Gastrocnemius medialis (tissue), 4 donors: ENCODE results near the gene IRF5.

Experiments used
- CTCF ChIP-seq, 5 experiments: fragments of 450-650 bp in 3 of 5; fragments of 200-600 bp in 2 of 5; sonication (generic) in 2 of 5; IDR thresholded peaks in 4 of 5; conservative IDR thresholded peaks in 1 of 5; 1 replicate in 4 of 5; 2 replicates in 1 of 5; pipeline ENCODE4 v1.5.1; 2016 to 2019; ENCODE audit warnings: antibody characterized with exemption in 5 of 5, mild to moderate bottlenecking in 3 of 5, moderate library complexity in 3 of 5
- POLR2A ChIP-seq, 2 donors: fragments of 450-650 bp; IDR thresholded peaks; one replicate each; pipeline ENCODE4 v1.6.1; 2017; ENCODE audit warnings: antibody characterized with exemption in 2 of 2, mild to moderate bottlenecking in 2 of 2, moderate library complexity in 2 of 2

GRCh38 chr7:128904381-128905197 lies 33.1 kb upstream of the IRF5 start:
- TF ChIP-seq CTCF (IDR thresholded peaks at IDR 0.05 in 4 of 5, conservative IDR thresholded peaks at IDR 0.05 in 1 of 5), result peak; percentile 19 to 69 (median 58)
- TF ChIP-seq POLR2A (IDR thresholded peaks at IDR 0.05), result no peak
